K562 (cell line): ENCODE results near the gene FGF12. TPM values are rescaled to one million over a fixed set of nuclear protein-coding genes. Genes with fewer than 3 reads are reported as not detected.

ENCODE experiments used
- ATAC-seq: fragments of 200-7000 bp; cut with Tn5 transposase; 3 replicates; pipeline ENCODE4 v1.9.1; 2020; ENCODE audit warnings: moderate library complexity
- BruUV-seq: library from RNA; stranded (reverse); fragments of 400-500 nt; replicated peaks from 2 replicates; lab custom pipeline; 2021; lab: Mats Ljungman, UMichigan
- CTCF ChIA-PET: fragments of 300-600 bp; formaldehyde crosslinking; extraction: SDS; loops from one replicate; lab custom pipeline; 2021; ENCODE audit warnings: low intra/inter-chr PET ratio; lab: Yijun Ruan, JAX
- POLR2A ChIA-PET: fragments of 300-600, 350-650 bp; sonication (Branson Sonifier 250); formaldehyde crosslinking; extraction: SDS; loops from one replicate; lab custom pipeline; 2021; ENCODE audit warnings: antibody characterized with exemption, inconsistent platforms; lab: Yijun Ruan, JAX
- DNase-seq, 4 experiments: peaks; one replicate each; pipeline versions ENCODE4 v3.0.0 to v3.0.0-alpha.2; 2011 to 2018; ENCODE audit warnings: low spot score in 3 of 4, mixed read lengths in 3 of 4; ENCODE audit errors: extremely low read depth in 1 of 4
- FAIRE-seq: peaks from 2 replicates; lab custom pipeline; 2011; peaks lifted over from hg19 to GRCh38; lab: Jason Lieb, UNC
- H2AFZ ChIP-seq: 2 replicates; pipeline ENCODE4 v1.6.0; 2011; ENCODE audit warnings: low read depth, low read length, control low read depth, inconsistent platforms
- H3K27ac ChIP-seq: fragments of 200-600 bp; 3 replicates; pipeline ENCODE4 v1.8.0; 2011; ENCODE audit warnings: low read depth, mild to moderate bottlenecking, control low read depth, inconsistent platforms, low read length, moderate library complexity, mixed read lengths; ENCODE audit errors: extremely low read depth
- H3K27me3 ChIP-seq, 2 experiments: fragments of 300-600 bp in 1 of 2; 2 replicates in 1 of 2; 3 replicates in 1 of 2; pipeline versions ENCODE4 v1.6.0 to v1.8.0; 2011; ENCODE audit warnings: inconsistent platforms in 2 of 2, low read length in 2 of 2, mild to moderate bottlenecking in 1 of 2, mixed read lengths in 1 of 2, moderate library complexity in 1 of 2; ENCODE audit not compliant: control insufficient read depth in 2 of 2, insufficient read depth in 2 of 2
- H3K36me3 ChIP-seq: fragments of 300-600 bp; 3 replicates; pipeline ENCODE4 v1.8.0; 2011; ENCODE audit warnings: mild to moderate bottlenecking, low read length, inconsistent platforms; ENCODE audit not compliant: control insufficient read depth, insufficient read depth
- H3K4me1 ChIP-seq, 2 experiments: fragments of 200-600 bp in 1 of 2; replicated peaks in 1 of 2; 2 replicates in 1 of 2; 3 replicates in 1 of 2; pipeline versions ENCODE4 v1.5.1 to v1.8.0; 2011; ENCODE audit warnings: inconsistent platforms in 2 of 2, low read length in 2 of 2, mild to moderate bottlenecking in 1 of 2, mixed read lengths in 1 of 2, moderate library complexity in 1 of 2; ENCODE audit not compliant: control insufficient read depth in 2 of 2, insufficient read depth in 2 of 2
- H3K4me2 ChIP-seq: 2 replicates; pipeline ENCODE4 v1.6.1; 2011; ENCODE audit warnings: low read length, control low read depth, inconsistent platforms, mixed read lengths; ENCODE audit not compliant: insufficient read depth
- H3K4me3 ChIP-seq: fragments of 200-600 bp; sonication (generic), shearing (Covaris generic); 2 replicates; pipeline ENCODE4 v1.5.1; 2016; ENCODE audit warnings: control low read depth, inconsistent platforms
- H3K79me2 ChIP-seq: fragments of 200-600 bp; 3 replicates; pipeline ENCODE4 v1.8.0; 2011; ENCODE audit warnings: low read length, inconsistent platforms; ENCODE audit not compliant: control insufficient read depth, insufficient read depth
- H3K9ac ChIP-seq, 2 experiments: 2 replicates each; pipeline versions ENCODE4 v1.6.0 to v1.6.1; 2011; ENCODE audit warnings: low read depth in 2 of 2, low read length in 2 of 2, control low read depth in 1 of 2, inconsistent platforms in 1 of 2, mild to moderate bottlenecking in 1 of 2, mixed read lengths in 1 of 2; ENCODE audit not compliant: insufficient read depth in 1 of 2
- H3K9me1 ChIP-seq: one replicate; pipeline ENCODE4 v1.6.0; 2011; ENCODE audit warnings: inconsistent platforms, mild to moderate bottlenecking, low read length, moderate library complexity; ENCODE audit not compliant: control insufficient read depth, insufficient read depth
- H3K9me3 ChIP-seq: replicated peaks from 2 replicates; pipeline ENCODE4 v1.5.1; 2011; ENCODE audit warnings: low read depth, low read length, inconsistent platforms; ENCODE audit not compliant: control insufficient read depth, insufficient read depth
- H4K20me1 ChIP-seq: replicated peaks from 2 replicates; pipeline ENCODE4 v1.6.1; 2011; ENCODE audit warnings: low read length, inconsistent platforms, mixed read lengths; ENCODE audit not compliant: control insufficient read depth, insufficient read depth
- ATF4 ChIP-seq: fragments of 450-650 bp; formaldehyde crosslinking; IDR thresholded peaks from 2 replicates; pipeline ENCODE4 v1.4.0; 2022; ENCODE audit warnings: mild to moderate bottlenecking, moderate library complexity
- CHD1 ChIP-seq: fragments of 200-600 bp; sonication (generic); IDR thresholded peaks from one replicate; pipeline ENCODE4 v1.6.1; 2012; ENCODE audit warnings: mild to moderate bottlenecking, moderate library complexity, low read length, inconsistent platforms
- CREB5 ChIP-seq: fragments of 250-450 bp; sonication (Bioruptor Pico); IDR thresholded peaks from 2 replicates; pipeline ENCODE4 v1.5.0; 2020; ENCODE audit warnings: mild to moderate bottlenecking
- EHMT2 ChIP-seq: fragments of 450-650 bp; IDR thresholded peaks from 2 replicates; pipeline ENCODE4 v1.6.1; 2018; ENCODE audit warnings: antibody characterized with exemption
- HDAC8 ChIP-seq: fragments of 450-650 bp; IDR thresholded peaks from 2 replicates; pipeline ENCODE4 v1.6.1; 2016; ENCODE audit warnings: mild to moderate bottlenecking, missing genetic modification characterization, moderate library complexity, missing compliant biosample characterization
- MBD1 ChIP-seq: fragments of 250-450 bp; sonication (Bioruptor Pico); IDR thresholded peaks from 2 replicates; pipeline ENCODE4 v1.8.0; 2022; ENCODE audit warnings: inconsistent platforms
- MITF ChIP-seq: IDR thresholded peaks from 2 replicates; pipeline ENCODE4 v1.6.1; 2014; ENCODE audit warnings: antibody characterized with exemption
- MLX ChIP-seq, 2 experiments: fragments of 450-650 bp in 1 of 2; sonication (generic) in 1 of 2; formaldehyde crosslinking; conservative IDR thresholded peaks; 2 replicates each; pipeline versions ENCODE4 v1.4.0 to v1.8.1; 2020 to 2022; ENCODE audit warnings: mild to moderate bottlenecking in 1 of 2, missing genetic modification reagents in 1 of 2
- MNT ChIP-seq, 2 experiments: fragments of 450-650 bp; conservative IDR thresholded peaks; 2 replicates each; pipeline ENCODE4 v1.6.1; 2017; ENCODE audit warnings: mild to moderate bottlenecking in 2 of 2, moderate library complexity in 2 of 2
- USF2 ChIP-seq: sonication (generic); formaldehyde crosslinking; IDR thresholded peaks from 2 replicates; pipeline ENCODE4 v1.5.0; 2020; ENCODE audit warnings: missing genetic modification reagents
- ZNF830 ChIP-seq: fragments of 250-450 bp; sonication (Bioruptor Pico); IDR thresholded peaks from 2 replicates; pipeline ENCODE4 v1.5.0; 2021; ENCODE audit warnings: mild to moderate bottlenecking
- WGBS: fragments of 100-300 bp; shearing (Covaris generic); methylation state at CpG from one replicate; pipeline ENCODE4 v1.1.6; 2016; ENCODE audit warnings: low coverage, mixed read lengths; ENCODE audit not compliant: insufficient coverage; ENCODE audit errors: missing lambda C conversion rate; 5-methylcytosine and 5-hydroxymethylcytosine counted together
- in situ Hi-C: fragments of 300-500 bp; cut with MboI; formaldehyde crosslinking; loops from 4 replicates; pipeline ENCODE4 v1.15.0; 2018; ENCODE audit warnings: inconsistent platforms, mixed read lengths
- intact Hi-C: fragments of 100-400 bp; cut with micrococcal nuclease; formaldehyde crosslinking; loops from 2 replicates; pipeline ENCODE4 v1.14.2; 2022
- polyA plus RNA-seq, 8 experiments: library from polyadenylated mRNA; depleted of rRNA in 4 of 8; stranded (reverse) in 5 of 8; unstranded in 3 of 8; fragments of >200 nt; fragmentation: Nextera tagmentation in 2 of 8; fragmentation: Illumina TruSeq in 1 of 8; extraction: Ambion mirVana in 2 of 8; extraction: Trizol in 1 of 8; gene quantifications; 2 replicates each; pipeline versions ENCODE4 v1.2.1 to v1.2.3, GENCODE V29; 2011 to 2014; ENCODE audit warnings: inconsistent platforms in 1 of 8, missing spikeins in 1 of 8
- total RNA-seq, 7 experiments: library from RNA; depleted of rRNA in 6 of 7; stranded (reverse); fragments of >200 nt in 6 of 7; fragmentation: Illumina TruSeq in 2 of 7; extraction: Trizol in 2 of 7; gene quantifications; 2 replicates each; pipeline versions ENCODE4 v1.2.1 to v1.2.3, GENCODE V29; 2011 to 2021; ENCODE audit warnings: low replicate concordance in 1 of 7

FGF12 gene
- total and polyA plus RNA-seq, 9 of the 15 experiments (the other 6 are each of a cell fraction or from before 2014, with no cell fraction given), result not detected

- Histone ChIP-seq H3K4me1 (no peaks in the 10 kb centered on the region), H2AFZ (no peak overlapping the region), H3K9me3 (no peaks in the 10 kb centered on the region; the same call in 1 of the 2 replicates), H3K36me3 (no peaks in the 10 kb centered on the region), H3K9me1 (no peaks in the 10 kb centered on the region), H3K27me3 (no peaks in the 10 kb centered on the region), H3K79me2 (no peaks in the 10 kb centered on the region), H3K9ac (no peak overlapping the region), H3K4me2 (no peak overlapping the region), H3K27ac (no peak overlapping the region), H4K20me1 (no peaks in the 10 kb centered on the region), H3K4me3 (no peak overlapping the region)
- no TSS peak for BruUV-seq
- ChIA-PET POLR2A (no interaction called here), CTCF (no interaction called here)
- FAIRE-seq (no peak), DNase-seq (no peak), ATAC-seq (no peak)
- 0% methylated on average over 7 of the region's 8 CpGs for WGBS
- intact Hi-C loops (no loop called here), in situ Hi-C loops (no loop called here)
- TF ChIP-seq MLX (CRISPR knock-in tag; conservative IDR thresholded peaks at IDR 0.05) (no peak), USF2 (CRISPR knock-in tag) (no peak), CREB5 (CRISPR knock-in tag) (no peak), HDAC8 (tag) (no peak), EHMT2 (no peak), MNT (conservative IDR thresholded peaks at IDR 0.05) (no peak), ATF4 (CRISPR knock-in tag) (no peak), MBD1 (CRISPR knock-in tag) (no peak), MITF (no peak), CHD1 (no peak), ZNF830 (CRISPR knock-in tag) (no peak)
These were observed 90.6 kb downstream of the FGF12 start for GRCh38 chr3:192636517-192637444.
